ENCODE data around the gene SP140.
"Not testable (repeated sequence)": the region's sequence is repeated elsewhere in the genome, so short reads cannot be mapped to it uniquely, and the experiment has no call there.

The SP140 gene

GRCh38 chr2:230220347-230220969 lies 5.1 kb upstream of the SP140 start:
- 100% methylated on average over 1 of the region's 1 CpG for WGBS
- Histone ChIP-seq H3K27ac (ENCODE audit: low read length, poor library complexity, severe bottlenecking) (peak overlapping the region; percentile 71), H3K23ac (ENCODE audit: low read length in 2 of 2) (no peak overlapping the region), H3K4me2 (ENCODE audit: low read length, poor library complexity, severe bottlenecking) (peak overlapping the region; percentile 75), H3K4ac (ENCODE audit: low read depth in 1 of 2, low read length in 2 of 2) (peak overlapping the region in 1 of 2 experiments; percentile 86), H3K79me1 (replicated peaks; ENCODE audit: low read length, poor library complexity, severe bottlenecking) (peaks cover 5% of the 10 kb centered on the region), H3K14ac (ENCODE audit: low read length in 2 of 2) (no peak overlapping the region), H4K8ac (ENCODE audit: low read length) (peak overlapping the region; percentile 45), H2AFZ (ENCODE audit: low read depth, low read length) (no peak overlapping the region), H3K36me3 (ENCODE audit: control insufficient read depth in 1 of 2, insufficient read depth in 2 of 2, low read depth in 1 of 2, low read length in 2 of 2) (peaks cover 4 to 13% of the 10 kb centered on the region in 2 experiments), H4K91ac (ENCODE audit: low read length) (no peak overlapping the region), H2AK5ac (ENCODE audit: low read length, severe bottlenecking) (peak overlapping the region; percentile 68), H2BK120ac (ENCODE audit: low read depth, low read length) (no peak overlapping the region), H3K4me1 (ENCODE audit: control insufficient read depth, insufficient read depth, low read depth, low read length) (peaks cover 5% of the 10 kb centered on the region), H2BK15ac (ENCODE audit: low read depth, poor library complexity, severe bottlenecking) (peak overlapping the region; percentile 74), H2BK5ac (ENCODE audit: low read depth, low read length, poor library complexity, severe bottlenecking) (no peak overlapping the region), H3K27me3 (ENCODE audit: control insufficient read depth in 1 of 2, insufficient read depth in 1 of 2, low read length in 2 of 2) (no peaks in the 10 kb centered on the region), H3K4me3 (ENCODE audit: insufficient read depth in 1 of 2, low read depth in 1 of 2, low read length in 2 of 2) (peak overlapping the region; percentile 56 to 87), H3K18ac (ENCODE audit: low read depth in 1 of 2, low read length in 2 of 2) (peak overlapping the region in 1 of 2 experiments; percentile 28), H3K9ac (ENCODE audit: low read length) (peak overlapping the region; percentile 92), H2BK12ac (ENCODE audit: low read length in 2 of 2) (peak overlapping the region in 1 of 2 experiments; percentile 58), H3K9me3 (ENCODE audit: control insufficient read depth, low read length) (no peaks in the 10 kb centered on the region)
- no peak for DNase-seq

- no peak overlapping the region for H3K4me3 ChIP-seq (ENCODE audit: insufficient read depth in 1 of 2, low read depth in 1 of 2, low read length in 2 of 2)
Observed at GRCh38 chr2:230221493-230221892, 4.0 kb upstream of the SP140 start.

GRCh38 chr2:230222829-230223228 lies 2.7 kb upstream of the SP140 start:
- not testable (repeated sequence) for H3K27ac ChIP-seq (ENCODE audit: low read length, poor library complexity, severe bottlenecking); DNase-seq; H3K23ac ChIP-seq (ENCODE audit: low read length in 2 of 2); H3K14ac ChIP-seq (ENCODE audit: low read length in 2 of 2); H4K91ac ChIP-seq (ENCODE audit: low read length); H3K27me3 ChIP-seq (ENCODE audit: control insufficient read depth in 1 of 2, insufficient read depth in 1 of 2, low read length in 2 of 2); H3K4me2 ChIP-seq (ENCODE audit: low read length, poor library complexity, severe bottlenecking); H2BK15ac ChIP-seq (ENCODE audit: low read depth, poor library complexity, severe bottlenecking); H3K9ac ChIP-seq (ENCODE audit: low read length); H2BK120ac ChIP-seq (ENCODE audit: low read depth, low read length); H3K79me1 ChIP-seq (replicated peaks; ENCODE audit: low read length, poor library complexity, severe bottlenecking); H3K4ac ChIP-seq (ENCODE audit: low read depth in 1 of 2, low read length in 2 of 2); H3K9me3 ChIP-seq (ENCODE audit: control insufficient read depth, low read length); H2BK12ac ChIP-seq (ENCODE audit: low read length in 2 of 2); H4K8ac ChIP-seq (ENCODE audit: low read length); H3K4me3 ChIP-seq (ENCODE audit: insufficient read depth in 1 of 2, low read depth in 1 of 2, low read length in 2 of 2); H3K18ac ChIP-seq (ENCODE audit: low read depth in 1 of 2, low read length in 2 of 2); H3K4me1 ChIP-seq (ENCODE audit: control insufficient read depth, insufficient read depth, low read depth, low read length); H2AFZ ChIP-seq (ENCODE audit: low read depth, low read length); H2BK5ac ChIP-seq (ENCODE audit: low read depth, low read length, poor library complexity, severe bottlenecking); H2AK5ac ChIP-seq (ENCODE audit: low read length, severe bottlenecking); H3K36me3 ChIP-seq (ENCODE audit: control insufficient read depth in 1 of 2, insufficient read depth in 2 of 2, low read depth in 1 of 2, low read length in 2 of 2)
- 91% methylated on average over 4 of the region's 4 CpGs for WGBS

More at GRCh38 chr2:230221493-230221892, 4.0 kb upstream of the SP140 start:
- H3K9me3 ChIP-seq (ENCODE audit: control insufficient read depth, low read length), result no peaks in the 10 kb centered on the region
- H3K79me1 ChIP-seq (replicated peaks; ENCODE audit: low read length, poor library complexity, severe bottlenecking), result peaks cover 4% of the 10 kb centered on the region
- DNase-seq, result no peak
- no peaks in the 10 kb centered on the region for H3K27me3 ChIP-seq (ENCODE audit: control insufficient read depth in 1 of 2, insufficient read depth in 1 of 2, low read length in 2 of 2)
- no peak overlapping the region for H3K9ac ChIP-seq (ENCODE audit: low read length)
- H4K8ac ChIP-seq (ENCODE audit: low read length), result no peak overlapping the region
- H3K23ac ChIP-seq (ENCODE audit: low read length in 2 of 2), result no peak overlapping the region
- peaks cover 5% of the 10 kb centered on the region for H3K4me1 ChIP-seq (ENCODE audit: control insufficient read depth, insufficient read depth, low read depth, low read length)
- H4K91ac ChIP-seq (ENCODE audit: low read length), result no peak overlapping the region
- no peak overlapping the region for H3K14ac ChIP-seq (ENCODE audit: low read length in 2 of 2)
- WGBS, result 100% methylated on average over 2 of the region's 4 CpGs
- H2BK12ac ChIP-seq (ENCODE audit: low read length in 2 of 2), result no peak overlapping the region
- H3K4me2 ChIP-seq (ENCODE audit: low read length, poor library complexity, severe bottlenecking), result no peak overlapping the region
- H3K36me3 ChIP-seq (ENCODE audit: control insufficient read depth in 1 of 2, insufficient read depth in 2 of 2, low read depth in 1 of 2, low read length in 2 of 2), result peaks cover 2 to 3% of the 10 kb centered on the region in 2 experiments
- no peak overlapping the region for H3K4ac ChIP-seq (ENCODE audit: low read depth in 1 of 2, low read length in 2 of 2)
- no peak overlapping the region for H2AFZ ChIP-seq (ENCODE audit: low read depth, low read length)
- H3K27ac ChIP-seq (ENCODE audit: low read length, poor library complexity, severe bottlenecking), result no peak overlapping the region
- no peak overlapping the region for H2BK5ac ChIP-seq (ENCODE audit: low read depth, low read length, poor library complexity, severe bottlenecking)
- no peak overlapping the region for H2BK120ac ChIP-seq (ENCODE audit: low read depth, low read length)
- no peak overlapping the region for H2AK5ac ChIP-seq (ENCODE audit: low read length, severe bottlenecking)
- H2BK15ac ChIP-seq (ENCODE audit: low read depth, poor library complexity, severe bottlenecking), result no peak overlapping the region
- no peak overlapping the region for H3K18ac ChIP-seq (ENCODE audit: low read depth in 1 of 2, low read length in 2 of 2)

GRCh38 chr2:230224458-230224857 lies 1.1 kb upstream of the SP140 start:
- Histone ChIP-seq H3K27ac (ENCODE audit: low read length, poor library complexity, severe bottlenecking) (no peak overlapping the region), H2BK15ac (ENCODE audit: low read depth, poor library complexity, severe bottlenecking) (no peak overlapping the region)
- DNase-seq, result no peak

More at GRCh38 chr2:230224458-230224857, 1.1 kb upstream of the SP140 start:
- Histone ChIP-seq H3K23ac (ENCODE audit: low read length in 2 of 2) (no peak overlapping the region), H4K8ac (ENCODE audit: low read length) (no peak overlapping the region), H3K9ac (ENCODE audit: low read length) (no peak overlapping the region), H3K14ac (ENCODE audit: low read length in 2 of 2) (no peak overlapping the region), H3K18ac (ENCODE audit: low read depth in 1 of 2, low read length in 2 of 2) (no peak overlapping the region), H3K4ac (ENCODE audit: low read depth in 1 of 2, low read length in 2 of 2) (no peak overlapping the region), H2BK120ac (ENCODE audit: low read depth, low read length) (no peak overlapping the region), H2BK12ac (ENCODE audit: low read length in 2 of 2) (no peak overlapping the region), H4K91ac (ENCODE audit: low read length) (no peak overlapping the region), H3K4me1 (ENCODE audit: control insufficient read depth, insufficient read depth, low read depth, low read length) (peaks cover 5% of the 10 kb centered on the region), H3K79me1 (replicated peaks; ENCODE audit: low read length, poor library complexity, severe bottlenecking) (no peaks in the 10 kb centered on the region), H2BK5ac (ENCODE audit: low read depth, low read length, poor library complexity, severe bottlenecking) (no peak overlapping the region), H3K4me3 (ENCODE audit: insufficient read depth in 1 of 2, low read depth in 1 of 2, low read length in 2 of 2) (no peak overlapping the region), H3K4me2 (ENCODE audit: low read length, poor library complexity, severe bottlenecking) (no peak overlapping the region), H2AFZ (ENCODE audit: low read depth, low read length) (no peak overlapping the region), H2AK5ac (ENCODE audit: low read length, severe bottlenecking) (no peak overlapping the region), H3K36me3 (ENCODE audit: control insufficient read depth in 1 of 2, insufficient read depth in 2 of 2, low read depth in 1 of 2, low read length in 2 of 2) (no peaks in the 10 kb centered on the region), H3K9me3 (ENCODE audit: control insufficient read depth, low read length) (no peaks in the 10 kb centered on the region), H3K27me3 (ENCODE audit: control insufficient read depth in 1 of 2, insufficient read depth in 1 of 2, low read length in 2 of 2) (no peaks in the 10 kb centered on the region)

Measured in mesenchymal stem cell (in vitro differentiated cells and primary cell).